ENCODE results near the gene AK1.
A peak's percentile ranks its signal among the peaks of the same experiment; 100 is the strongest.
"Not testable (repeated sequence)": the region's sequence is repeated elsewhere in the genome, so short reads cannot be mapped to it uniquely, and the experiment has no call there.

AK1 gene

GRCh38 chr9:127885508-127886281 is 8.2 kb upstream of the AK1 start:
- Histone ChIP-seq H3K9me3 (ENCODE audit: low read length) (no peaks in the 10 kb centered on the region), H3K4me1 (ENCODE audit: insufficient read depth, low read length) (no peaks in the 10 kb centered on the region), H3K4me3 (ENCODE audit: low read length) (no peak overlapping the region), H3K27me3 (ENCODE audit: insufficient read depth, low read length) (no peaks in the 10 kb centered on the region), H3K36me3 (ENCODE audit: insufficient read depth, low read length) (peaks cover 21% of the 10 kb centered on the region), H2AFZ (ENCODE audit: low read depth, low read length) (no peak overlapping the region)

- H3K27me3 ChIP-seq (ENCODE audit: insufficient read depth, low read length), result no peaks in the 10 kb centered on the region
- peaks cover 15% of the 10 kb centered on the region for H3K36me3 ChIP-seq (ENCODE audit: insufficient read depth, low read length)
- no peaks in the 10 kb centered on the region for H3K9me3 ChIP-seq (ENCODE audit: low read length)
- H3K4me1 ChIP-seq (ENCODE audit: insufficient read depth, low read length), result no peaks in the 10 kb centered on the region
- H3K4me3 ChIP-seq (ENCODE audit: low read length), result no peak overlapping the region
- no peak overlapping the region for H2AFZ ChIP-seq (ENCODE audit: low read depth, low read length)
Observed at GRCh38 chr9:127884976-127885490, 7.6 kb upstream of the AK1 start.

- Histone ChIP-seq H3K9me3 (ENCODE audit: low read length) (no peaks in the 10 kb centered on the region), H3K4me3 (ENCODE audit: low read length) (no peak overlapping the region), H3K4me1 (ENCODE audit: insufficient read depth, low read length) (no peaks in the 10 kb centered on the region), H3K27me3 (ENCODE audit: insufficient read depth, low read length) (no peaks in the 10 kb centered on the region), H2AFZ (ENCODE audit: low read depth, low read length) (no peak overlapping the region), H3K36me3 (ENCODE audit: insufficient read depth, low read length) (peaks cover 12% of the 10 kb centered on the region)
Observed at GRCh38 chr9:127884427-127884911, 7.0 kb upstream of the AK1 start.

- Histone ChIP-seq H3K27me3 (ENCODE audit: insufficient read depth, low read length) (no peaks in the 10 kb centered on the region), H3K4me3 (ENCODE audit: low read length) (no peak overlapping the region), H2AFZ (ENCODE audit: low read depth, low read length) (no peak overlapping the region), H3K9me3 (ENCODE audit: low read length) (no peaks in the 10 kb centered on the region), H3K36me3 (ENCODE audit: insufficient read depth, low read length) (peaks cover 12% of the 10 kb centered on the region), H3K4me1 (ENCODE audit: insufficient read depth, low read length) (no peaks in the 10 kb centered on the region)
Observed at GRCh38 chr9:127883959-127884358, 6.5 kb upstream of the AK1 start.

GRCh38 chr9:127881715-127882114 is 4.2 kb upstream of the AK1 start:
- not testable (repeated sequence) for H2AFZ ChIP-seq (ENCODE audit: low read depth, low read length); H3K27me3 ChIP-seq (ENCODE audit: insufficient read depth, low read length); H3K4me3 ChIP-seq (ENCODE audit: low read length); H3K9me3 ChIP-seq (ENCODE audit: low read length); H3K36me3 ChIP-seq (ENCODE audit: insufficient read depth, low read length)
- H3K4me1 ChIP-seq (ENCODE audit: insufficient read depth, low read length), result peaks cover 11% of the 10 kb centered on the region

GRCh38 chr9:127880143-127880542 is 2.7 kb upstream of the AK1 start:
- H3K4me1 ChIP-seq (ENCODE audit: insufficient read depth, low read length), result peaks cover 23% of the 10 kb centered on the region

GRCh38 chr9:127878652-127879390 is 1.3 kb upstream of the AK1 start:
- no peaks in the 10 kb centered on the region for H3K36me3 ChIP-seq (ENCODE audit: insufficient read depth, low read length)
- H3K4me3 ChIP-seq (ENCODE audit: low read length), result no peak overlapping the region
- H2AFZ ChIP-seq (ENCODE audit: low read depth, low read length), result no peak overlapping the region
- H3K4me1 ChIP-seq (ENCODE audit: insufficient read depth, low read length), result peaks cover 35% of the 10 kb centered on the region
- no peaks in the 10 kb centered on the region for H3K27me3 ChIP-seq (ENCODE audit: insufficient read depth, low read length)
- H3K9me3 ChIP-seq (ENCODE audit: low read length), result no peaks in the 10 kb centered on the region

More at GRCh38 chr9:127880143-127880542, 2.7 kb upstream of the AK1 start:
- H3K36me3 ChIP-seq (ENCODE audit: insufficient read depth, low read length), result no peaks in the 10 kb centered on the region
- H3K4me3 ChIP-seq (ENCODE audit: low read length), result no peak overlapping the region
- H2AFZ ChIP-seq (ENCODE audit: low read depth, low read length), result no peak overlapping the region
- H3K9me3 ChIP-seq (ENCODE audit: low read length), result no peaks in the 10 kb centered on the region
- no peaks in the 10 kb centered on the region for H3K27me3 ChIP-seq (ENCODE audit: insufficient read depth, low read length)

GRCh38 chr9:127878001-127878651 is 651 bp upstream of the AK1 start:
- peak overlapping the region; percentile 46 for H3K4me3 ChIP-seq (ENCODE audit: low read length)
- peak overlapping the region; percentile 60 for H2AFZ ChIP-seq (ENCODE audit: low read depth, low read length)
- no peaks in the 10 kb centered on the region for H3K9me3 ChIP-seq (ENCODE audit: low read length)
- H3K4me1 ChIP-seq (ENCODE audit: insufficient read depth, low read length), result peaks cover 42% of the 10 kb centered on the region
- H3K36me3 ChIP-seq (ENCODE audit: insufficient read depth, low read length), result no peaks in the 10 kb centered on the region
- no peaks in the 10 kb centered on the region for H3K27me3 ChIP-seq (ENCODE audit: insufficient read depth, low read length)

- no peaks in the 10 kb centered on the region for H3K36me3 ChIP-seq (ENCODE audit: insufficient read depth, low read length)
- H3K4me3 ChIP-seq (ENCODE audit: low read length), result peak overlapping the region; percentile 46
- peak overlapping the region; percentile 60 for H2AFZ ChIP-seq (ENCODE audit: low read depth, low read length)
- peaks cover 50% of the 10 kb centered on the region for H3K4me1 ChIP-seq (ENCODE audit: insufficient read depth, low read length)
- no peaks in the 10 kb centered on the region for H3K27me3 ChIP-seq (ENCODE audit: insufficient read depth, low read length)
- H3K9me3 ChIP-seq (ENCODE audit: low read length), result no peaks in the 10 kb centered on the region
Observed at GRCh38 chr9:127876764-127877562, 512 bp downstream of the AK1 start.

GRCh38 chr9:127876026-127876763 is 1.3 kb downstream of the AK1 start:
- peaks cover 50% of the 10 kb centered on the region for H3K4me1 ChIP-seq (ENCODE audit: insufficient read depth, low read length)
- H3K36me3 ChIP-seq (ENCODE audit: insufficient read depth, low read length), result no peaks in the 10 kb centered on the region
- no peak overlapping the region for H3K4me3 ChIP-seq (ENCODE audit: low read length)

GRCh38 chr9:127875306-127875966 is 2.0 kb downstream of the AK1 start:
- Histone ChIP-seq H3K27me3 (ENCODE audit: insufficient read depth, low read length) (no peaks in the 10 kb centered on the region), H2AFZ (ENCODE audit: low read depth, low read length) (no peak overlapping the region), H3K4me1 (ENCODE audit: insufficient read depth, low read length) (peaks cover 50% of the 10 kb centered on the region), H3K9me3 (ENCODE audit: low read length) (no peaks in the 10 kb centered on the region), H3K4me3 (ENCODE audit: low read length) (no peak overlapping the region), H3K36me3 (ENCODE audit: insufficient read depth, low read length) (no peaks in the 10 kb centered on the region)

More at GRCh38 chr9:127876026-127876763, 1.3 kb downstream of the AK1 start:
- Histone ChIP-seq H3K9me3 (ENCODE audit: low read length) (no peaks in the 10 kb centered on the region), H3K27me3 (ENCODE audit: insufficient read depth, low read length) (no peaks in the 10 kb centered on the region), H2AFZ (ENCODE audit: low read depth, low read length) (no peak overlapping the region)
